NCI-H187 treated with DMSO at 0.1 percent for 48 hours (cell line): ENCODE data around the gene SUSD2.
"Not testable (repeated sequence)": the region's sequence is repeated elsewhere in the genome, so short reads cannot be mapped to it uniquely, and the experiment has no call there.

Experiments
- DNase-seq: peaks from one replicate; lab custom pipeline; 2025; lab: John Stamatoyannopoulos, UW

Gene SUSD2

GRCh38 chr22:24188705-24189248 is 7.5 kb downstream of the SUSD2 start:
- no peak for DNase-seq

- DNase-seq, result no peak
These were observed 8.2 kb downstream of the SUSD2 start for GRCh38 chr22:24189249-24190158.

- no peak for DNase-seq
These were observed 8.9 kb downstream of the SUSD2 start for GRCh38 chr22:24190159-24190540.

DNA sequence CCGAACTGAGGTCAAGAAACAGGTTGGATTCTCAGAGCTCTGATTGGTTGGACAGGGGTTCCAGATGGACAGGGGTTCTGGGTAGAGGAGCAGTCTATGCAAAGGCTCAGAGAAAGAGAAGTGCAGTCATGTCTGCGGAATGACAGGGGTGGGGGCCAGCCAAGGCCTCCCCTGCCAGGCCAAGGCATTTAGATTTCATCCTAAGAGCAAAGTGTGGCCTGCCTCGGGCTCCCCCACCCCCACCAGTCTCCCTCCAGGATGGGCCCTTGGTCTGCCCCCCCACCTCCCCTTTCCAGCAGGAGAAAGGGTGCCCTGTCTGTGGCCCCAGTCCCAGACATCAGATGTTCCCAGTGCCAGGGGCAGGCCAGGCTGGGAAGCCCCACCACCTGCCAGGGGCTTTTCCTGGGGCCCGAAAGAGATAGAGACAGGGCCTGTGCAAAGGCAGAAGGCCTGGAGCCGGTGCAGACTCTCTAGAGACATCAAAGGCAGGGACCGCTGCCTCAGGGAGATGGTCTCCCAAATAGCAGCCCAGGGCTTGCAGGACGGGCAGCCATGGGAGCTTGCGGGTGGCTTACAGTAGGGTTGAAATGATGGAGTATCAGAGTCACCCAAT is 9.4 kb downstream of the SUSD2 start:
- DNase-seq, result no peak

DNA sequence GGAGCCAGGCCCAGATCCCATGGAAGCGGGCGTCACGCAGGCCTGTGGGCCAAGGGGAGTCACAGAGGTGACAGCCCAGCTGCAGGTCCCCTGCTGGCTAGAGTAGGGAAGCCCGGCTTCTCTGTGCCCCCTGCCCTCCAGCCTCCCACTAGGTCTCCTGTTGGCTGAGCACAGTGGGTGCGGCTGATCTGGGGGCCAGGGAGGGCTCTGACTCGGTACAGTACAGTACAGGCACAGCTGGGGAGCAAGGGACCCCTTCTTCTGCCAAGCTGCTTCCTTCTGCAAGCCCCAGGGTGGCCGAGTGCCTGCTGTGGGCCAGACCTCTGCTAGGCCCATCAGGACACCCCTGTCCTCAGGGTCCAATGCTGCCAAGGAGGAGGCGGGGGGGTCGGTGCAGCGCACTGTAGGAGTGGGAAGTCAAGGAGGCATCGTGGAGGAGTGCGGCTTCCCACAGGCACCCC is 10.1 kb downstream of the SUSD2 start:
- DNase-seq, result no peak

- DNase-seq, result no peak
These were observed 10.6 kb downstream of the SUSD2 start for GRCh38 chr22:24191893-24192292.

GRCh38 chr22:24198682-24199052 is 17.4 kb downstream of the SUSD2 start:
- DNase-seq, result no peak

DNA sequence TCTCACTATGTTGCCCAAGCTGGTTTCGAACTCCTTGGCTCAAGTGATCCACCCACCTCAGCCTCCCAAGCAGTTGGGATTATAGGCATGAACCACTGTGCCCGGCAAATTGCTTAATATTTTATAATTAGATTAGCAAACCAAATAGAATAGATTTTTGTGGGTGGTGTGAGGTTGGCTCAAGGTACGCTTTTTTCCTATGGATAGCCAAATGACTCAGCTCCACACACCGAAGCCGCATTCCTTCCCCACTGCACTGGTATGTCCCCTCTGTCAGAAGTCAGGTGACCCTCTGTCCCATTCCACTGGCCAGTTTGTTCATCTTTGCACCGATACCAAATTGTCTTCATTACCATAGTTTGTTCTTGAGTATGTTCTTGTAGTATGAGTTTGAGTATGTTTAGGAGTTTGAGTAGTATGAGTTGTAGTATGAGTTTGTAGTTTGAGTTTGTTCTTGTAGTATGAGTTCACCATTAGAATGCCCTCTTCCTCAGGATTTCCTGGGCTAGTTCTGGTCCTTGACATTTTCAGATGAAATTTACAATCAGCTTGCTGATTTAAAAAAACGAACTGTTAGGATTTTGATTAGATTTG is 19.4 kb downstream of the SUSD2 start:
- no peak for DNase-seq

GRCh38 chr22:24201681-24202614 is 20.7 kb downstream of the SUSD2 start:
- DNase-seq, result no peak

DNA sequence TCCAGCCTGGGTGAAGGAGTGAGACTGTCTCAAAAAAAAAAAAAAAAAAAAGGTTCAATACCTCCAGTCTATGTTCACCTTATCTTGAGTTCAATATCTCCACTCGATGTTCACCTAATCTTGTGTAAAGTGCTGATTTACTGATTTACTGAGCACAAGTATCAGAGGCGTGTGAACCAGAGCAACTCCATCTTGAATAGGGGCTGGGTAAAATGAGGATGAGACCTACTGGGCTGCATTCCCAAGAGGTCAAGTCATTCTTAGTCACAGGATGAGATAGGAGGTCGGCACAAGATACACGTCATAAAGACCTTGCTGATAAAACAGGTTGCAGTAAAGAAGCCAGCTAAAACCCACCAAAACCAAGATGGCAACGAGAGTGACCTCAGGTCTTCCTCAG is 22.6 kb downstream of the SUSD2 start:
- not testable (repeated sequence) for DNase-seq

DNA sequence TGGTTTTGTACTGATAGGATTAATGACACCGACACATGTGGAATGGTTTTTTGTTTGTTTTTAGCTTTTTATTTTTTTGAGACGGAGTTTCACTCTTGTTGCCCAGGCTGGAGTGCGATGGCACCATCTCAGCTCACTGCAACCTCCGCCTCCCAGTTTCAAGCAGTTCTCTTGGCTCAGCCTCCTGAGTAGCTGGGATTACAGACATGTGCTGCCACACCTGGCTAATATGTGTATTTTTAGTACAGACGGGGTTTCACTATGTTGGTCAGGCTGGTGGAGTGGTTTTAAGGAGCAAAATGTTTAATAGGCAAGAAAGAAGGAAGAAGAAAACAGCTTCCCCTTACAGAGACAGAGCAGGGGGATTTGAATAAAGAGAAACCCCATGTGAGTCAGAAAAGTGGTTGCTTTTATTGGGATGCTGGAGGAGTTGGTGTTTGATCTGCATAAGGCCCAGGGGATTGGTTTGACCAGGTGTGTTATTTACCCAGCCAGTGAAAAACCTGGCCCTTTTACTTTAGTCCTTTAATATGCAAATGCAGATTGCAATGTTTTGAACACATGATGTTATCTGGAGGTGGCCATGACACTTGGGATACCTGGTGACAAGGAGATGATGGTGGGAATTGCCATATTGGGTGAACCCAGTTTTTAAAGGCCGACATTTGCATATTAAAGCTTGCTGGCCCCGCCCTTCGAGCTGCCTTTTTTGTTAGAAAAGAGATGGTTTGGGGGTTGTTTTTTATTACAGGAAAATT is 24.3 kb downstream of the SUSD2 start:
- DNase-seq, result no peak

- DNase-seq, result not testable (repeated sequence)
These were observed 25.4 kb downstream of the SUSD2 start for GRCh38 chr22:24206460-24207263.

DNA sequence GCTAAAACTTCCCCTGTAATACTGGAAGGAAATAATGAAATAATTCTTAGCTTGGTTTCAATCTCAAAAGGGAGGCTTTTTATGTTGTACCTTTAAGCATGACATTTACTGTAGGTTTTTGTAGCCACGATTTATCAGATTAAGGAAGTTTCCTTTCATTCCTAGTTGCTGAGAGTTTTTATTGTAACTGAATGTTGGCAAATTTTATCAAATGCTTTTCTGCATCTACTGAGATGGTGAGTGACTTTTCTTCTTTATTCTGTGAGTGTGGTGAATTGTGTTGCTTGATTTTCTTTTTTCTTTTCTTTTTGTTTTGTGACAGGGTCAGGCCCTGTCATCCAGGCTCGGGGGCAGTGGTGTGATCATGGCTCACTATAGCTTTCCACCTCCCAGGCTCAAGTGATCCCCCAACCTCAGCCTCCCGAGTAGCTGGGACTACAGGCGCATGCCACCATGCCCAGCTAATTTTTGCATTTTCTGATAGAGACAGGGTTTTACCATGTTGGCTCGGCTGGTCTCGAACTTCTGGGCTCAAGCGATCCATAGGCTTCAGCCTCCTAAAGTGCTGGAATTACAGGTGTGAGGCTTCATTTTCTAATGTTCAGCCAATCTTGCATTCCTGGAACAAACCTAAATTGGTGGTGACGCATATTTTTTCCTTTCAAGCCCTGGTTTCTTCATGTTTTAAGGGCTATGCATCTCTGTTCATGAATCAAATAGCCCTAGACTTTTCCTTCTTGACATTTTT is 26.2 kb downstream of the SUSD2 start:
- no peak for DNase-seq

- DNase-seq, result no peak
These were observed 26.9 kb downstream of the SUSD2 start for GRCh38 chr22:24208012-24208749.

GRCh38 chr22:24209016-24209415 is 27.7 kb downstream of the SUSD2 start:
- no peak for DNase-seq

DNA sequence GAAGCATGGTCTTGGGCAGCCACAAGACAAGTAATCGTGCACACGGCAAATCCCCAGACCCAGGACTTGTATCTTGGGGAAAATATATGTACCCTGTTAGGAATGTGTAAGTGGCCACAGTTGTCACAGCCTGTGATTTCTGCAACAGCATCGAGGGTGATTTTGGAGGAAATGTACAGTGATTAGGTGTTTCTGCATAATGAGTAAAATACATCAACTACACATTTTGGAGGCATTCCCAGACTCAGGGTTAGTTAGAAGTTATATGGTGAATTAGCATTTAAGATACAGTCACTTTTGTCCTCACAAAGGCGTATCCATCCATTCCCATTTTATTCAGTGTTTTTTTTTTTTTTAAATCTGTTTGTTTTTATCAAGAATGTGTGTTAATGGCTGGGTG is 28.4 kb downstream of the SUSD2 start:
- no peak for DNase-seq

GRCh38 chr22:24210409-24210808 is 29.1 kb downstream of the SUSD2 start:
- DNase-seq, result not testable (repeated sequence)

DNA sequence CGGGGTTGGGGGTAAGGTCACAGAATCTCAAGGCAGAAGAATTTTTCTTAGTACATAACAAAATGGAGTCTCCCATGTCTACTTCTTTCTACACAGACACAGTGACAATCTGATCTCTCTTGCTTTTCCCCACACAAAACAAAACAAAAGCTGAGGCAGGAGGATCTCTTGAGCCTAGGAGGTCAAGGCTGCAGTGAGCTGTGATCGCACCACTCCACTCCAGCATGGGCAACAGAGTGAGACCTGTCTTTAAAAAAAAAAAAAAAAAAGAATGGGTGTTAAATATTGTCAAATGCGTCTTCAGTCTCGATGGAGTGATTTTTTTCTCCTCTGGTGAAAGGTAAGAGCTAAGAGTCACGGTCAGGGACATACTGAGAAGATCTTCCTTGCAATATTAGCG is 30.4 kb downstream of the SUSD2 start:
- DNase-seq, result not testable (repeated sequence)

GRCh38 chr22:24213111-24213510 is 31.8 kb downstream of the SUSD2 start:
- DNase-seq, result not testable (repeated sequence)
